Erythroblast (primary cell): ENCODE results near the gene PPFIA2.

Experiments
- GATA1 ChIP-seq: IDR thresholded peaks from 2 replicates; pipeline ENCODE4 v1.6.1; 2011; ENCODE audit warnings: low read depth, mild to moderate bottlenecking, control low read depth, low read length, moderate library complexity
- POLR2A ChIP-seq: IDR thresholded peaks from 2 replicates; pipeline ENCODE4 v1.6.1; 2011; ENCODE audit warnings: mild to moderate bottlenecking, low read length

DNA sequence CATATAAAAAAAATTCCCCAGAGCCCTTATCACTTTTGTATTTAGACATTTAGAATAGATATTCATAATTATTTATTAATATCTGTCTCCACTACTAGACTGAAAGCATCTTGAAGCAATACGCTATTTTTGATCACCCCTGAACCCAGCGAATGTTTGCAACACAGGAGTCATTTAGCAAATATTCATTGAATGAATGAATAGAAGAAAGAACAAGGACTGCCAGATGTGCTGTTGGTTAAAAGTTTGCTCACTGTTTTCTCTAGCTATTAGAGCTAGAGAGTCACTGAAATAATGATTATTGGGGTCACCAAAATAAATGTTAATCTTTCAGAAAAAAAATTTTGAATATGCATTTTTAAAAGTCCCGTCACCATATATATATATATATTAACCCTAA lies 506.9 kb downstream of the PPFIA2 start:
- TF ChIP-seq POLR2A (no peak), GATA1 (no peak)
